CD4-positive, alpha-beta T cell treated with Interleukin-15 for 4 hours (primary cell): ENCODE measurements around the gene INMT.
"Not testable (repeated sequence)": the region's sequence is repeated elsewhere in the genome, so short reads cannot be mapped to it uniquely, and the experiment has no call there.

Experiments used
- DNase-seq: peaks from one replicate; pipeline ENCODE4 v3.0.0-alpha.2; 2020; ENCODE audit warnings: low spot score

Gene INMT

DNA sequence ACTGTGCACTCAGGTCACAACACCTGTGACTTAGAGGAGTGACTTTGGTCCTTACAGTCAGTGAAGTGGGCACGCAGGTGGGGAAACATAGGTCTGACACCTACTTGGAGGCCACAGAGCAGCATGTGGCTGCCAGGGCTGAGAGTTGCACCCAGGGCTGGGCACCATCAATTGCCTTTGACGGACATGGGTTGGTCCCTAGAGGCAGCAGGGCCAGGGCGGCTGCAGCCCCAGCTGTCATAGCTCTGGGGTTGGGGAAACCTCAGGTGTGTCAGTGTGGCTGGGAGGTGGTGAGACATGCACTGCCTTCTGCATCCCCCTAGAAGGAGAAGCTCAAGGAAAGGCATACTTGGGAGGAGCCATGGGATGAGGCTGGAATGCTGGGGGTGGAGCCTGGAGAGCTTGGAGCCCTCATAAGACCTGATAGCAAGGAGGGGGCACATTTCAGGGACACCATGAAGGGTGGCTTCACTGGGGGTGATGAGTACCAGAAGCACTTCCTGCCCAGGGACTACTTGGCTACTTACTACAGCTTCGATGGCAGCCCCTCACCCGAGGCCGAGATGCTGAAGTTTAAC is at the start of gene INMT:
Gene INMT, plus strand, starts transcription at position 440 of the 578 bp plus-strand sequence. Its CDS starts 16 bp downstream, at position 456.
- no peak for DNase-seq

GRCh38 chr7:30702200-30702599 is 49.7 kb upstream of the INMT start:
- DNase-seq = peak; percentile 13

DNA sequence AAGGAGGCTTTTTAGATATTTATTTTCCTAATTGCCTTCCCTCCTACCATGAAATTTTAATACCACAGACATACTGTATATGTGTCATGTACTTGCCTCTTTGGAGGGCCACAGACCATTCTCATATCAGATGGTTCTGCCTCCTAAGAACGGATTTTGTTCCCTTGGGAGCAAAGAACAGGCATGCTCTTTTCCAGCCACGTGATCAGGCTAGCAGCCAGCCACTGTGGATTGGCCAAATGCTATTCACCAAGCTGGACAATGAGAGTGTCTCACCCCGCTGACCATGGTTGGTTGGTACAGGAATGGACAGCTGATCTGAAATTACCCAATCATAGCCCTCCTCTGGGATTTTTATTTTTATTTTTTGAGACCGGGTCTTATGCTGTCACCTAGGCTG is 48.2 kb upstream of the INMT start:
- no peak for DNase-seq

- DNase-seq = no peak
Observed at GRCh38 chr7:30705008-30705407, 46.9 kb upstream of the INMT start.

- no peak for DNase-seq
Observed at GRCh38 chr7:30705596-30705995, 46.3 kb upstream of the INMT start.

GRCh38 chr7:30706316-30706715 is 45.6 kb upstream of the INMT start:
- no peak for DNase-seq

DNA sequence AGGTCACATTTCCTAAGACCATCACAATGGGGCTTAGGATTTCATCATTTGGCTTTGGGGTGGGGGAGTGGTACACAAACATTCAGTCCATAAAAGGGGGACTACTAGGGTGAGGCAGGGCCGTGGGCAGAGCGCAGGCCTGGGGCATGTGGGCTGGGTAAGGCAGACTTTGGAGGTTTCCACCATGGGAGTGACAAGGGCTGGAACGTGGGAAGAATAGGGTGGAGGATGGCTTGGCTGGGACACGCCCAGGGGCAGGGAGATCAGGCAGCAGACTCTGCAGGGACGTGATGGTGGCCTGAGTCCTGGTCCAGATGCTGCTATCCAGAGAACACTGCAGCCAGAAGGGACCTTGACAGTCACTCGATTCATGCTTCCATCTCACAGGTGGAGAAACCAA is 45.0 kb upstream of the INMT start:
- DNase-seq = no peak

- no peak for DNase-seq
Observed at GRCh38 chr7:30707391-30708357, 44.3 kb upstream of the INMT start.

DNA sequence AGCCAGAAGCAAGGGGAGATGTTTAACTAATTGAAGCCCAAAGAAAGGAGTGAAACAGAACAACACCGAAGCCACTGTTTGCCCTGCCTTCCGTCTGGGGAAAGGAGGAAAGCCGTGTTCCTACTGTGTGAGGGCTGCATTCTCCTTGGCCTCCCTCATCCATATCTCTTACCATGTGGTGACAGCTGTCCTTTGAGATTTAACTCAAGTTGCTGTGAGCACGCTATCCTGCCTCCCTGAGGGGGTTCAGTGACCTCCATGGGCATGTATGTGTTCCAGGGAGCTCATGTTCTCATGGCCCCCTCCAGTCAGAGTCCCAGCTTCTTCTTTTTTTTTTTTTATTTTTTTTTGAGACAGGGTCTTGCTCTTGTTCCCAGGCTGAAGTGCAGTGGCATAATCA is 43.5 kb upstream of the INMT start:
- no peak for DNase-seq

DNA sequence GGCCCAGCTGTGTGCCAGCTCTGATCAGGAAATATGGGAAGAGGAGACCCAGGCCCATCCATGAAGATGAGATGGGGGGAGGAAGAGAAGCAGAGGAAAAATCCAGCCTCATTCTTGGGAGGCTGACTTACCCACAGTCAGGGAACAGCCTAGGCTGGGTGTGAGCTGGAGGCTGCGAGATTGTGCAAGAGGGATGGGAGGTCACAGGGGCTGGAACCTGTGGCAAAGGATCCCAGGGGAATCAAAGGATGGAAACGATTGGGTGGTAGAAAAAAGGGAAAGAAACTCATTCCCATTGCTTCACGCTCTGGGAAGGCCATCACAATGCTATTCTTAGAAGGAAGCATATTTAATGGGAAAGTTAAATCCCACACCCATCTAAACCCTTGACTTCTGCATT is 43.0 kb upstream of the INMT start:
- DNase-seq = no peak

- DNase-seq = no peak
Observed at GRCh38 chr7:30709549-30709948, 42.4 kb upstream of the INMT start.

DNA sequence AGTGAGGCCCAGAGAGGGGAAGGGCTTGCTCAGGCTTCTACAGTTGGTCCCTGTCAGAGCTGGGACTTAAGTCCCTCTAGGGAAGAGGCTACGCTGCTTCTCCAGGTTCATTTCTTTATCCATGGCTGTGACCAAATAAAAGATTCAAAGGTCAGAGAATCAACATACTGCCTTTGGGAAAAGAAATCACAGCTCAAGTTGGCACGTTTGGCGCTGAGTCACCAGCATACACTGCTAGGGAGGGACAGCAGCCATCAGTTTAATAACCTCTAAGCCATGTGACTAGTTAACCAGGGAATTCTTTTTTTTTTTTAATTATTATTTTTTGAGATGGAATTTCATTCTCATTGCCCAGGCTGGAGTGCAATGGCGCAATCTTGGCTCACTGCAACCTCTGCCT is 41.3 kb upstream of the INMT start:
- DNase-seq = no peak

DNA sequence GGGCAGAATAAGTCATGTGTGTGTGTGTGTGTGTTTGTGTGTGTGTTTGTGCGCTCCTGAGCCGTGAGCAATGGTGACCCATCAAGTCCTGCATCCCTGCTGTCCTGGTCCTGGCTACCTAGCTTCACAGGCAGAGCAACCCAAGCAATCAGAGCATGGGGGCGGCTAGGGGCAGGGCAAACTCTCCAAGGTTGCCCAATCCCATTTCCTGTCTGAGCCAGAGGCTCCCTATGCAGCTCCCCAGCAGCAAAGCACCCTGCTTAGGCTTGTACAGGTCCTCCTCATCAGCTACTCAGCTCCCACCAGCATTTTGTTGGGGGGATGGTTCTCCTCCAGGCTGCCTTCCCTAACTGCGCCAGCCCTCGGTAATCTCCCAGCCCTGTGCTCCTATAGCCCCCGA is 38.5 kb upstream of the INMT start:
- DNase-seq = no peak

- DNase-seq = no peak
Observed at GRCh38 chr7:30714129-30714528, 37.8 kb upstream of the INMT start.

DNA sequence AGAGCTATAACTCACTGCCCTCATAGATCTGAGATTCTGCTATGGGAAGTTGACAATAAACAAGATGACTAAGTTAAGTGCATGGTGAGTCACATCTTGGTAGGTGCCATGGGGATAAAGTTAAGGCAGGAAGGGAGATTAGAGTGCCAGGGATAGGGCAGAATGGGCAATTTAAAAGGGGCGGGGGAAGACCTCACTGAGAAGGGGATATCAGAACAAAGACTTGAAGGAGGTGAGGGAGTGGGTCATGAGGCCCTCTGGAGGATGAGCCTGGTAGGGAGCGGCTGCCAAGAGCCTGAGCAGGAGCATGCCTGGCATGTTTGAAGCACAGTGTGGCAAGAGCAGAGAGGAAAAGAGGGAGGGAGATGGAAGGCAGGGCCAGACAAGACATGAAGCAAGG is 34.8 kb upstream of the INMT start:
- DNase-seq = no peak

DNA sequence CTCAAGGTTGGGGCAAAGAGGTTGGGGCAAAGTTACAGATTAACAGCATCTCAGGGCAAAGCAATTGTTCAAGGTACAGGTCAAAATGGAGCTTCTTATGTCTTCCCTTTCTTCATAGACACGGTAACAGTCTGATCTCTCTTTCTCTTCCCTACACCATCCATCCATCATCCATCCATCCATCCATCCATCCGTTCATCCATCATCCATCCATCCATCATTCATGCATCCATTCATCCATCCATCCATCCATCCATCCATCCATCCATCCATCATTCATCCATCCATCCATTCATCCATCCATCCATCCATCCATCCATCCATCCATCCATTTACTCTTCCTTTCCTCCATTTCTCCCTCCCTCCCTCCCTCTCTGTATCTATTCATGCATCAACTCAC is 32.5 kb upstream of the INMT start:
- not testable (repeated sequence) for DNase-seq

- no peak for DNase-seq
Observed at GRCh38 chr7:30721211-30721610, 30.7 kb upstream of the INMT start.

GRCh38 chr7:30722187-30722586 is 29.7 kb upstream of the INMT start:
- DNase-seq = no peak

- DNase-seq = no peak
Observed at GRCh38 chr7:30722671-30723070, 29.3 kb upstream of the INMT start.

DNA sequence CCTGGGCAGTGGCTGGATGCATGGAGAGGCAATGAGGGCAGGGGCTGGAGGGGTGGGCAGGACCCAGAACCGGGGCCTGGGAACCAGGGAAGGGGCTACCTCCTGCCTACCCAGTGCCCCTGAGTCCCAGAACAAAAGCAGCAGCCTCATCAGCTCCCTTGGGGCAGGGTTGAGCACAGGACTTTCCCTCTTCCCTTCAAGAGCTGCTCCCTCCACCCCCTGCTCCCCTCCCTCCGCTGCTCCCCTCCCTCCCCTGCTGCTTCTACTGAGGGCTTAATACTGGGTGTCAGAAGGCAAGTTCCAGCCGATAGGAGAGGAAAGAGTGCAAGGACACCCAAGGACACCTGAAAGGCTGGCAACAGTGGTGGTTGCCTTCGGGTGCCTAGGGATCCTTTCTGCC is 28.2 kb upstream of the INMT start:
- DNase-seq = no peak

DNA sequence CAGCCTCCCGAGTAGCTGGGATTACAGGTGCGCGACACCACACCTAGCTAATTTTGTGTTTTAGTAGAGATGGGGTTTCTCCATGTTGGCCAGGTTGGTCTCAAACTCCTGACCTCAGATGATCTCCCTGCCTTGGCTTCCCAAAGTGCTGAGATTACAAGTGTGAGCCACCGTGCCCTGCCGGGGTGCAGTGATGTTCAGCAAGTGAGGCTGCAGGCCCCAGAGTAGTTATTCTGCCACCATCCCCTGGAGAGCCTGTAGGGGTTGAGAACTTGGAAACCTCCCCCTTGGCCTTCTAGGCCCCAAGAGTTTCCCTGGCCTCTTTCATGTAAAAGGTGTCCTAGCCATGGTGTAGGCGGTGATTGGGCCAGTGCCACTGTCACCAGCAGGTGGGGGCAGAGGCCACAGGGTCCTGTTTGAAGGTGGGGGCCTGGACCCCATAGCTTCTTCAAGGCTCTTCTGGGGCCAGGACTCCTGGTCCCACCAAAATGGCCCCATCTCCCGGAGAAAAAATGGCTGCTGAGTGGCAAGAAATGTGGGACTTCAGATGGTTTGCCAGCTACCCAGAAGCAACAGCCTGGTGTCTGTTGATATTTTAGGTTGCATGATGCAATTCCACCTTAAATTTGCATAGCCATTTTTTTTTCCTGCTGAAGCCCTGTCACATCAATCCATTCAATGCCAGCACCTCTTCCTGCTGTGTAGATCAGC is 25.5 kb upstream of the INMT start:
- peak; percentile 17 for DNase-seq

DNA sequence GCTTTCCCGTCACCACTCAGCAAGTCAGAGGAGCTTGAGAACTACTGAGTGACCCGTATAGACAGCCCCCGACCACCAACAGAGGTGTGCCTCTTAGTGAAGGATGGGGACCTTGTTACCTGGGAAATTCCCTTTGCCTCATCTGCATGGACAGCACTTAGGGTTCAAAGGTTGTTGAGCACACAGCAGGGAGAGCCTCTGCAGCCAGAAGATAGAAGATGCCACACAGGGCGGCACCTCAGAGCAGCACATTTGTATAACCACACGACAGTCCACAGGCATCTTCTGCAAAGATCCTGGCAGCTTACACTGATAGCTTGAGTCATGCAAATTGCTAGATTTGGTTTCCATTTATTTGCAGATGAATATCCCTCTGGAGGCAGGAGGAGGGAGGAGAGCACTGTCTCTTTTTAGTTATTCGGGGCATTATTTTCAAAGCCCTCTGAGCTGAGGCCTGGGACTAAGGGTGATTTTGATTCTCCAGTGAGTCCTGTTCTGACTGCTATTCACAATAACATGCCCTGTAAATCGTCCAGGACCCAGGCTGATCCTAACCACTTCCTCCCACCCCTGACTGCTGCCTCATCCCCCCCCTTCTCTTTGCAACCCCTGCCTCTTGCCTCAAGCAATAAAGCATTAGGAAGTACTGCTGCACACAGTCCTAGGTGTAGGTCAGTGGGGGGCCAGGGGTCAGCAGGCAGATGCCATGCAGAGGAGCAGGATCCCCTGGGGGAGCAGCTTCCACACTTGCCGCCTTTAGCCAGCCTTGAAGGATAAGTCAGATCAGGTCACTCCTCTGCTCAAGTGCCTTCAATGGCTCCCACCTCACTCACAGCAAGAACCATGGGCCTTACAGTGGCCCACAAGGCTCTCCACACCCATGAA is 24.6 kb upstream of the INMT start:
- DNase-seq = peak; percentile 57
